H1 (cell line): ENCODE results near the gene ITGAV. TPM values are rescaled to one million over a fixed set of nuclear protein-coding genes. Genes with fewer than 3 reads are reported as not detected.

Experiments
- CTCF ChIA-PET: fragments of 300-600 bp; sonication (Branson Sonifier 250); formaldehyde crosslinking; loops from one replicate; lab custom pipeline; 2021; ENCODE audit not compliant: partially characterized antibody; lab: Charles Lee
- POLR2A ChIA-PET: fragments of 300-600 bp; sonication (Branson Sonifier 250); formaldehyde crosslinking; loops from one replicate; lab custom pipeline; 2021; ENCODE audit warnings: inconsistent platforms; ENCODE audit not compliant: partially characterized antibody; lab: Charles Lee
- DNase-seq, 2 experiments: peaks; one replicate each; pipeline versions ENCODE4 v3.0.0 to v3.0.0-alpha.2; 2010 to 2022; ENCODE audit warnings: low spot score in 2 of 2, low read depth in 1 of 2, mixed read lengths in 1 of 2
- FAIRE-seq: peaks from 2 replicates; lab custom pipeline; 2011; peaks lifted over from hg19 to GRCh38; lab: Jason Lieb, UNC
- H2AFZ ChIP-seq: 2 replicates; pipeline ENCODE4 v1.8.1; 2012; ENCODE audit warnings: low read length, inconsistent platforms
- H2AK5ac ChIP-seq: 2 replicates; pipeline ENCODE4 v1.6.1; 2013; ENCODE audit warnings: low read depth, low read length
- H2BK120ac ChIP-seq: replicated peaks from 2 replicates; pipeline ENCODE3; 2013; ENCODE audit warnings: low read depth, low read length, inconsistent platforms
- H2BK12ac ChIP-seq: 2 replicates; pipeline ENCODE4 v1.6.1; 2013; ENCODE audit warnings: low read depth, low read length
- H2BK15ac ChIP-seq: 2 replicates; pipeline ENCODE4 v1.6.1; 2013; ENCODE audit warnings: low read length
- H2BK20ac ChIP-seq: 2 replicates; pipeline ENCODE4 v1.6.1; 2013; ENCODE audit warnings: low read length
- H2BK5ac ChIP-seq: 2 replicates; pipeline ENCODE4 v1.6.1; 2013; ENCODE audit warnings: low read depth, low read length
- H3K14ac ChIP-seq: 2 replicates; pipeline ENCODE4 v1.6.1; 2013; ENCODE audit warnings: inconsistent platforms; ENCODE audit not compliant: insufficient read length
- H3K18ac ChIP-seq: 2 replicates; pipeline ENCODE4 v1.6.1; 2013; ENCODE audit warnings: low read length; ENCODE audit errors: extremely low read depth
- H3K23ac ChIP-seq: 2 replicates; pipeline ENCODE4 v1.6.1; 2013; ENCODE audit warnings: inconsistent platforms; ENCODE audit not compliant: insufficient read length
- H3K23me2 ChIP-seq: 2 replicates; pipeline ENCODE4 v1.6.1; 2013; ENCODE audit warnings: low read depth, low read length
- H3K27ac ChIP-seq: 2 replicates; pipeline ENCODE4 v1.6.1; 2011; ENCODE audit warnings: low read depth, low read length, inconsistent platforms
- H3K27me3 ChIP-seq, 4 experiments: replicated peaks in 1 of 4; 1 replicate in 1 of 4; 2 replicates in 3 of 4; pipeline versions ENCODE4 v1.6.1 to v1.8.1; 2011 to 2013; ENCODE audit warnings: low read length in 3 of 4, mild to moderate bottlenecking in 3 of 4, inconsistent platforms in 2 of 4, mixed read lengths in 2 of 4, moderate library complexity in 1 of 4; ENCODE audit not compliant: control insufficient read depth in 3 of 4, insufficient read depth in 3 of 4; ENCODE audit errors: extremely low read depth in 1 of 4
- H3K36me3 ChIP-seq, 4 experiments: 2 replicates each; pipeline versions ENCODE4 v1.6.1 to v1.8.1; 2011 to 2013; ENCODE audit warnings: mild to moderate bottlenecking in 4 of 4, low read length in 3 of 4, moderate library complexity in 2 of 4, control low read depth in 1 of 4, inconsistent platforms in 1 of 4; ENCODE audit not compliant: insufficient read depth in 4 of 4, control insufficient read depth in 2 of 4
- H3K4ac ChIP-seq: replicated peaks from 2 replicates; pipeline ENCODE3; 2013; ENCODE audit warnings: low read length, low read depth, mixed read lengths, inconsistent platforms; ENCODE audit not compliant: insufficient read length
- H3K4me1 ChIP-seq, 4 experiments: replicated peaks in 1 of 4; 1 replicate in 1 of 4; 2 replicates in 3 of 4; pipeline versions ENCODE4 v1.6.1 to v1.8.1; 2011 to 2013; ENCODE audit warnings: low read length in 3 of 4, inconsistent platforms in 2 of 4, mixed read lengths in 1 of 4; ENCODE audit not compliant: insufficient read depth in 4 of 4, control insufficient read depth in 3 of 4
- H3K4me2 ChIP-seq, 2 experiments: 2 replicates each; pipeline versions ENCODE4 v1.6.1 to v1.8.1; 2011 to 2013; ENCODE audit warnings: low read depth in 2 of 2, low read length in 2 of 2, control low read depth in 1 of 2, inconsistent platforms in 1 of 2, mild to moderate bottlenecking in 1 of 2; ENCODE audit not compliant: insufficient read depth in 1 of 2
- H3K4me3 ChIP-seq, 4 experiments: fragments of 200-600, 300-600 bp in 1 of 4; sonication (generic), shearing (Covaris generic), sonication (Bioruptor Twin) in 1 of 4; 2 replicates each; pipeline versions ENCODE4 v1.5.1 to v1.8.1; 2011 to 2016; ENCODE audit warnings: low read length in 4 of 4, low read depth in 3 of 4, control low read depth in 2 of 4, inconsistent platforms in 2 of 4, mild to moderate bottlenecking in 2 of 4, mixed read lengths in 1 of 4, moderate library complexity in 1 of 4; ENCODE audit not compliant: insufficient read depth in 2 of 4; ENCODE audit errors: extremely low read depth in 1 of 4
- H3K56ac ChIP-seq: replicated peaks from 2 replicates; pipeline ENCODE3; 2013; ENCODE audit warnings: low read depth, mild to moderate bottlenecking, mixed read lengths, low read length, inconsistent platforms; ENCODE audit not compliant: insufficient read length
- H3K79me1 ChIP-seq: 2 replicates; pipeline ENCODE4 v1.6.1; 2013; ENCODE audit warnings: low read depth, low read length, control low read depth
- H3K79me2 ChIP-seq, 2 experiments: 2 replicates each; pipeline versions ENCODE4 v1.6.1 to v1.8.1; 2012 to 2013; ENCODE audit warnings: low read length in 2 of 2, mild to moderate bottlenecking in 2 of 2, inconsistent platforms in 1 of 2; ENCODE audit not compliant: insufficient read depth in 2 of 2, control insufficient read depth in 1 of 2
- H3K9ac ChIP-seq, 4 experiments: replicated peaks in 1 of 4; 1 replicate in 1 of 4; 2 replicates in 3 of 4; pipeline versions ENCODE4 v1.6.1 to v1.8.1; 2011 to 2013; ENCODE audit warnings: low read depth in 3 of 4, low read length in 3 of 4, control low read depth in 2 of 4, mild to moderate bottlenecking in 2 of 4, moderate library complexity in 2 of 4, inconsistent platforms in 1 of 4; ENCODE audit errors: extremely low read depth in 1 of 4
- H3K9me3 ChIP-seq, 2 experiments: 2 replicates each; pipeline versions ENCODE4 v1.6.1 to v1.8.1; 2012 to 2013; ENCODE audit warnings: mild to moderate bottlenecking in 2 of 2, moderate library complexity in 2 of 2, control low read depth in 1 of 2, inconsistent platforms in 1 of 2, low read depth in 1 of 2, low read length in 1 of 2, mixed read lengths in 1 of 2; ENCODE audit not compliant: insufficient read depth in 2 of 2
- H4K20me1 ChIP-seq, 2 experiments: replicated peaks in 1 of 2; 2 replicates each; pipeline versions ENCODE3 to v1.8.1; 2011 to 2013; ENCODE audit warnings: inconsistent platforms in 2 of 2, low read length in 2 of 2, mild to moderate bottlenecking in 1 of 2; ENCODE audit not compliant: insufficient read depth in 2 of 2, control insufficient read depth in 1 of 2
- H4K5ac ChIP-seq: 2 replicates; pipeline ENCODE4 v1.6.1; 2013; ENCODE audit warnings: low read length, low read depth, mixed read lengths, inconsistent platforms; ENCODE audit not compliant: insufficient read length
- H4K8ac ChIP-seq: 2 replicates; pipeline ENCODE4 v1.8.0; 2013; ENCODE audit warnings: mild to moderate bottlenecking, moderate library complexity, low read length, inconsistent platforms; ENCODE audit not compliant: insufficient read depth; ENCODE audit errors: extremely low read depth
- H4K91ac ChIP-seq: replicated peaks from 2 replicates; pipeline ENCODE3; 2013; ENCODE audit warnings: low read length, mixed read lengths, inconsistent platforms; ENCODE audit not compliant: insufficient read length
- CBX5 ChIP-seq: fragments of 300-800, 300-1000 bp; sonication (generic); IDR thresholded peaks from 2 replicates; pipeline ENCODE4 v1.7.1; 2016; ENCODE audit warnings: antibody characterized with exemption, low read length, low read depth
- CEBPB ChIP-seq: IDR thresholded peaks from 2 replicates; pipeline ENCODE4 v1.6.1; 2012; ENCODE audit warnings: low read depth, low read length
- CTBP2 ChIP-seq: IDR thresholded peaks from 2 replicates; pipeline ENCODE4 v1.7.0; 2011; ENCODE audit warnings: borderline replicate concordance, mild to moderate bottlenecking, moderate library complexity, mixed read lengths, low read length; ENCODE audit not compliant: insufficient read depth, insufficient read length
- HDAC2 ChIP-seq, 2 experiments: fragments of 300-600 bp in 1 of 2; sonication (generic) in 1 of 2; IDR thresholded peaks; 2 replicates each; pipeline ENCODE4 v1.6.1; 2011 to 2012; ENCODE audit warnings: low read depth in 2 of 2, low read length in 2 of 2, mild to moderate bottlenecking in 2 of 2, moderate library complexity in 2 of 2, borderline replicate concordance in 1 of 2, inconsistent platforms in 1 of 2
- RXRA ChIP-seq: IDR thresholded peaks from 2 replicates; pipeline ENCODE4 v1.6.1; 2011; ENCODE audit warnings: low read depth, mild to moderate bottlenecking, low read length, moderate library complexity; ENCODE audit not compliant: insufficient read depth
- TBP ChIP-seq: IDR thresholded peaks from 2 replicates; pipeline ENCODE4 v1.6.1; 2011; ENCODE audit warnings: low read depth, low read length, improper control_type of control experiment
- TEAD4 ChIP-seq: IDR thresholded peaks from 2 replicates; pipeline ENCODE4 v1.6.1; 2012; ENCODE audit warnings: low read depth, low read length, inconsistent platforms, mixed read lengths
- WGBS, 2 experiments: shearing (Covaris generic) in 1 of 2; methylation state at CpG; one replicate each; pipeline versions ENCODE4 v1.1.6 to v1.1.7; 2013 to 2015; ENCODE audit warnings: low lambda C conversion rate in 2 of 2, mixed read lengths in 2 of 2, inconsistent platforms in 1 of 2, low coverage in 1 of 2, missing lambda C conversion rate in 1 of 2; ENCODE audit not compliant: insufficient replicate concordance in 2 of 2, insufficient coverage in 1 of 2, insufficient read length in 1 of 2; ENCODE audit errors: extremely low coverage in 1 of 2, missing lambda C conversion rate in 1 of 2; 5-methylcytosine and 5-hydroxymethylcytosine counted together
- polyA plus RNA-seq, 7 experiments: library from polyadenylated mRNA; depleted of rRNA in 3 of 7; stranded (reverse) in 5 of 7; unstranded in 2 of 7; fragments of >200 nt in 5 of 7; fragments of 200-250 nt in 2 of 7; gene quantifications; 1 replicate in 5 of 7; 2 replicates in 1 of 7; 4 replicates in 1 of 7; pipeline versions ENCODE4 v1.2.1 to v1.2.3, GENCODE V29; 2011 to 2013; ENCODE audit warnings: missing spikeins in 2 of 7, mixed read lengths in 2 of 7
- total RNA-seq: library from RNA; stranded (reverse); fragmentation: NEBNext Ultra II Directional; extraction: Animal tissue kit (Norgen Biotek cat#: 25700); gene quantifications from 2 replicates; pipeline ENCODE4 v1.2.1, GENCODE V29; 2021
- TF ChIP-seq, protein P1 (sequence below): IDR thresholded peaks from 2 replicates; pipeline ENCODE4 v1.6.1; 2012; ENCODE audit warnings: low read length, inconsistent platforms
- TF ChIP-seq, protein P2 (sequence below): IDR thresholded peaks from 2 replicates; pipeline ENCODE4 v1.6.1; 2011; ENCODE audit warnings: low read depth, mild to moderate bottlenecking, low read length; ENCODE audit not compliant: insufficient read depth

ITGAV gene
- total and polyA plus RNA-seq, 2 of the 8 experiments (the other 6 are each of a cell fraction or from before 2014, with no cell fraction given) = 11.7 to 42.4 TPM

DNA sequence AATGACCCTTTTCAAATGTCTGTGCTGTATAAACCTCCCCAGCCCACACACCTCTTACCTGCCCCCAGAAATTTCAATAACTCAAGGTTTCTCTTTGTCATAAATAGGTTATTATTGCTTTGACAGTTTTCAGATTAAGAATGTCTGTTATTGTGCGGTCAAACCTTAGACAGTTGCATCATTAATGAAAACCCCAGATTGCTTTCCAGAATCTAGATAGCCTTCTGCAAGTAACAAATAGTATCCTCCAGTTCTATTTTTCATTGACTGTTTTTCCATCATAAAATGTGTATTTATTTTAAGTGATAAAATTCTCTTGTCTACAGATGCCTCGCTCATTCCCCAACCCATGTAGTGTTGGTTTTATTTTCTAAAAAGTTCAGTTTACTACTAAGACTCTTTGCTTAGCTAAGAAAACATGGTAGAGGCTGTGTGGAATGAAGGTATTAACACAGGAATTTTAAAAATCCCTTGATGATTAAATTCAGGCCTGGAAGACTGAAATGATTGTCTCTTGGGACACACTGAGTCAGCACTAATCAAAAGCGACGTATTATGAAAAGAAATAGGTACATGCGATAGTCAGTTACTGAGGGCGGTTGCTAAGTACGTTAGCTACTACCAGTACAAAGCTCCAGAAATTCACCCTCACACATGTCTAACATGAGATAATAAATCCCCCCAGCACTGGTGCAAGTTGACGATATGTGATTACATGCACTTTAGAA is 38.4 kb upstream of the ITGAV start:
- no peaks in the 10 kb centered on the region for H3K79me1 ChIP-seq
- H2BK5ac ChIP-seq = no peak overlapping the region
- H3K4me2 ChIP-seq = no peak overlapping the region
- no peaks in the 10 kb centered on the region; the same call in 1 of the 2 replicates for H3K23me2 ChIP-seq
- H2BK120ac ChIP-seq = no peak overlapping the region
- no peak overlapping the region for H4K91ac ChIP-seq
- H3K23ac ChIP-seq = no peak overlapping the region
- H2BK20ac ChIP-seq = no peak overlapping the region
- FAIRE-seq (no peak), DNase-seq (no peak)
- H2BK15ac ChIP-seq = no peak overlapping the region
- no peak overlapping the region for H3K4me3 ChIP-seq
- H3K36me3 ChIP-seq = no peaks in the 10 kb centered on the region; a peak in 1 of 8 replicates
- H3K14ac ChIP-seq = no peak overlapping the region
- no peak overlapping the region for H2BK12ac ChIP-seq
- H4K8ac ChIP-seq = no peak overlapping the region
- H3K27ac ChIP-seq = no peak overlapping the region
- WGBS, 2 experiments = 78% methylated on average over 8 of the region's 8 CpGs; no CpG with 5 or more reads in 1 of the 2 experiments
- POLR2A ChIA-PET = interaction anchor here (1.0 kb wide), 1 partner anchor 10 kb away, joined by 3 read pairs; no protein-coding TSS in a partner anchor
- peaks cover 0 to under 1% (median 0%) of the 10 kb centered on the region in 4 experiments; a peak in 2 of 7 replicates for H3K4me1 ChIP-seq
- CTCF ChIA-PET = interaction anchor here (0.6 to 1.9 kb wide), 5 partner anchors 11 to 636 kb away, joined by 3 to 8 read pairs (median 3); no protein-coding TSS in a partner anchor
- no peak overlapping the region for H4K5ac ChIP-seq
- H3K4ac ChIP-seq = no peak overlapping the region
- no peaks in the 10 kb centered on the region for H4K20me1 ChIP-seq
- H3K27me3 ChIP-seq = no peaks in the 10 kb centered on the region
- H3K56ac ChIP-seq = no peak overlapping the region
- no peak overlapping the region for H3K9ac ChIP-seq
- no peak overlapping the region for H2AFZ ChIP-seq
- no peaks in the 10 kb centered on the region for H3K9me3 ChIP-seq
- no peak overlapping the region for H3K18ac ChIP-seq
- H2AK5ac ChIP-seq = no peak overlapping the region
- H3K79me2 ChIP-seq = no peaks in the 10 kb centered on the region
- no peak for TF ChIP-seq CEBPB
- TF ChIP-seq CBX5 = no peak
- TF ChIP-seq, protein P1, sequence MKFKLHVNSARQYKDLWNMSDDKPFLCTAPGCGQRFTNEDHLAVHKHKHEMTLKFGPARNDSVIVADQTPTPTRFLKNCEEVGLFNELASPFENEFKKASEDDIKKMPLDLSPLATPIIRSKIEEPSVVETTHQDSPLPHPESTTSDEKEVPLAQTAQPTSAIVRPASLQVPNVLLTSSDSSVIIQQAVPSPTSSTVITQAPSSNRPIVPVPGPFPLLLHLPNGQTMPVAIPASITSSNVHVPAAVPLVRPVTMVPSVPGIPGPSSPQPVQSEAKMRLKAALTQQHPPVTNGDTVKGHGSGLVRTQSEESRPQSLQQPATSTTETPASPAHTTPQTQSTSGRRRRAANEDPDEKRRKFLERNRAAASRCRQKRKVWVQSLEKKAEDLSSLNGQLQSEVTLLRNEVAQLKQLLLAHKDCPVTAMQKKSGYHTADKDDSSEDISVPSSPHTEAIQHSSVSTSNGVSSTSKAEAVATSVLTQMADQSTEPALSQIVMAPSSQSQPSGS = no peak
- TF ChIP-seq CTBP2 = no peak
- no peak for TF ChIP-seq TEAD4
- TF ChIP-seq, protein P2, sequence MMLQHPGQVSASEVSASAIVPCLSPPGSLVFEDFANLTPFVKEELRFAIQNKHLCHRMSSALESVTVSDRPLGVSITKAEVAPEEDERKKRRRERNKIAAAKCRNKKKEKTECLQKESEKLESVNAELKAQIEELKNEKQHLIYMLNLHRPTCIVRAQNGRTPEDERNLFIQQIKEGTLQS = no peak
- TF ChIP-seq HDAC2 (IDR thresholded peaks at IDR 0.05; ENCODE audit: borderline replicate concordance in 1 of 2, low read depth in 2 of 2, low read length in 2 of 2) = no peak
- TF ChIP-seq RXRA = no peak
- TF ChIP-seq TBP = no peak
